A549 (cell line): ENCODE results near the gene PRPF40A. TPM values are rescaled to one million over a fixed set of nuclear protein-coding genes. Genes with fewer than 3 reads are reported as not detected.

Source experiments
- ATAC-seq, 2 experiments: fragments of 200-7000 bp in 1 of 2; fragments of >200 bp in 1 of 2; cut with Nextera tagmentation in 1 of 2; cut with Tn5 transposase in 1 of 2; 3 replicates each; pipeline versions ENCODE4 v1.8.0 to v1.9.1; 2018 to 2020; ENCODE audit warnings: mild to moderate bottlenecking in 1 of 2, moderate library complexity in 1 of 2
- CTCF ChIA-PET: fragments of 300-600 bp; sonication (Branson Sonifier 250); formaldehyde crosslinking; extraction: SDS; loops from one replicate; lab custom pipeline; 2021; ENCODE audit warnings: antibody characterized with exemption, inconsistent platforms; lab: Yijun Ruan, JAX
- POLR2A ChIA-PET: fragments of 350-600 bp; formaldehyde crosslinking; extraction: SDS; loops from one replicate; lab custom pipeline; 2021; ENCODE audit warnings: antibody characterized with exemption, inconsistent platforms; lab: Yijun Ruan, JAX
- DNase-seq, 2 experiments: peaks; one replicate each; pipeline versions ENCODE4 v3.0.0 to v3.0.0-alpha.2; 2011 to 2016; ENCODE audit warnings: low read depth in 1 of 2, low spot score in 1 of 2
- FAIRE-seq: peaks from 2 replicates; lab custom pipeline; 2011; peaks lifted over from hg19 to GRCh38; lab: Jason Lieb, UNC
- H3K27ac ChIP-seq, 2 experiments: fragments of >200 bp; sonication (Bioruptor Twin); formaldehyde crosslinking; 3 replicates each; pipeline ENCODE4 v1.5.1; 2016 to 2017
- H3K4me1 ChIP-seq: fragments of >200 bp; sonication (Bioruptor Twin); formaldehyde crosslinking; 3 replicates; pipeline ENCODE4 v1.6.1; 2016
- H3K4me2 ChIP-seq: fragments of >200 bp; sonication (Bioruptor Twin); formaldehyde crosslinking; 3 replicates; pipeline ENCODE4 v1.6.1; 2016
- H3K4me3 ChIP-seq: fragments of >200 bp; sonication (Bioruptor Twin); formaldehyde crosslinking; 3 replicates; pipeline ENCODE4 v1.5.1; 2016
- H3K9me3 ChIP-seq: fragments of >200 bp; sonication (Bioruptor Twin); formaldehyde crosslinking; 3 replicates; pipeline ENCODE4 v1.6.1; 2016
- ATOH8 ChIP-seq: fragments of 250-450 bp; sonication (Bioruptor Pico); IDR thresholded peaks from 2 replicates; pipeline ENCODE4 v1.5.0; 2020; ENCODE audit warnings: low read depth, mild to moderate bottlenecking, moderate library complexity
- BHLHE40 ChIP-seq: IDR thresholded peaks from 2 replicates; pipeline ENCODE4 v1.6.1; 2012; ENCODE audit warnings: low read depth, low read length, inconsistent platforms
- CBX8 ChIP-seq: fragments of 200-600 bp; sonication (generic); IDR thresholded peaks from 2 replicates; pipeline ENCODE4 v1.6.1; 2016
- CEBPB ChIP-seq, 2 experiments: fragments of >200 bp in 1 of 2; sonication (Bioruptor Twin) in 1 of 2; formaldehyde crosslinking in 1 of 2; IDR thresholded peaks; 2 replicates each; pipeline ENCODE4 v1.6.1; 2012 to 2016
- CHD2 ChIP-seq: fragments of 150-350 bp; IDR thresholded peaks from 2 replicates; pipeline ENCODE4 v1.6.1; 2014; ENCODE audit warnings: low read length; ENCODE audit not compliant: partially characterized antibody
- CHD4 ChIP-seq: fragments of 200-600 bp; sonication (generic); IDR thresholded peaks from 2 replicates; pipeline ENCODE4 v1.6.1; 2016; ENCODE audit warnings: antibody characterized with exemption, mild to moderate bottlenecking, borderline replicate concordance
- E2F6 ChIP-seq: IDR thresholded peaks from 2 replicates; pipeline ENCODE4 v1.6.1; 2012; ENCODE audit warnings: low read depth, borderline replicate concordance
- EHMT2 ChIP-seq: fragments of 200-600 bp; sonication (generic); IDR thresholded peaks from 2 replicates; pipeline ENCODE4 v1.6.1; 2016; ENCODE audit warnings: antibody characterized with exemption, low read depth, mild to moderate bottlenecking, moderate library complexity
- EP300 ChIP-seq, 2 experiments: fragments of >200 bp; sonication (Bioruptor Twin); formaldehyde crosslinking; IDR thresholded peaks; 2 replicates in 1 of 2; 3 replicates in 1 of 2; pipeline ENCODE4 v1.6.1; 2016 to 2017
- ESRRA ChIP-seq: fragments of 150-350 bp; IDR thresholded peaks from 2 replicates; pipeline ENCODE4 v1.6.1; 2014; ENCODE audit warnings: mild to moderate bottlenecking, low read length, borderline replicate concordance
- GATA3 ChIP-seq: IDR thresholded peaks from 2 replicates; pipeline ENCODE4 v1.6.1; 2012; ENCODE audit warnings: borderline replicate concordance
- HDAC2 ChIP-seq: fragments of 200-600 bp; sonication (generic); IDR thresholded peaks from 2 replicates; pipeline ENCODE4 v1.6.1; 2016
- HMGXB4 ChIP-seq: fragments of 250-450 bp; sonication (Bioruptor Pico); IDR thresholded peaks from 2 replicates; pipeline ENCODE4 v1.5.0; 2021; ENCODE audit warnings: mild to moderate bottlenecking, moderate library complexity, borderline replicate concordance
- HOXB13 ChIP-seq: fragments of 250-450 bp; sonication (Bioruptor Pico); IDR thresholded peaks from 2 replicates; pipeline ENCODE4 v1.5.0; 2020; ENCODE audit warnings: low read depth, mild to moderate bottlenecking, moderate library complexity
- HOXB5 ChIP-seq: fragments of 250-450 bp; sonication (Bioruptor Pico); IDR thresholded peaks from 2 replicates; pipeline ENCODE4 v1.5.0; 2020; ENCODE audit warnings: mild to moderate bottlenecking, moderate library complexity
- JUN ChIP-seq, 2 experiments: fragments of >200 bp; sonication (Bioruptor Twin); formaldehyde crosslinking; IDR thresholded peaks; 2 replicates in 1 of 2; 3 replicates in 1 of 2; pipeline ENCODE4 v1.6.1; 2016 to 2017
- MAFK ChIP-seq: fragments of 450-650 bp; IDR thresholded peaks from 2 replicates; pipeline ENCODE4 v1.6.1; 2014; ENCODE audit not compliant: partially characterized antibody
- MAX ChIP-seq: IDR thresholded peaks from 2 replicates; pipeline ENCODE4 v1.6.1; 2012
- MYC ChIP-seq: IDR thresholded peaks from 2 replicates; pipeline ENCODE4 v1.6.1; 2012; ENCODE audit warnings: mild to moderate bottlenecking, inconsistent platforms, low read length, improper control_type of control experiment, borderline replicate concordance
- NPAS2 ChIP-seq: fragments of 250-450 bp; sonication (Bioruptor Pico); IDR thresholded peaks from 2 replicates; pipeline ENCODE4 v1.8.0; 2022; ENCODE audit warnings: mild to moderate bottlenecking, moderate library complexity, borderline replicate concordance
- NR3C1 ChIP-seq: fragments of >200 bp; sonication (Bioruptor Twin); formaldehyde crosslinking; IDR thresholded peaks from 3 replicates; pipeline ENCODE4 v1.6.1; 2017
- PHF8 ChIP-seq: fragments of 200-600 bp; sonication (generic); IDR thresholded peaks from 2 replicates; pipeline ENCODE4 v1.6.1; 2016; ENCODE audit warnings: low read depth, mild to moderate bottlenecking, antibody characterized with exemption, moderate library complexity, borderline replicate concordance
- POLR2A ChIP-seq: IDR thresholded peaks from 2 replicates; pipeline ENCODE4 v1.6.1; 2012; ENCODE audit warnings: mild to moderate bottlenecking, low read length
- POLR2AphosphoS2 ChIP-seq: conservative IDR thresholded peaks from 2 replicates; pipeline ENCODE4 v1.6.1; 2012; ENCODE audit warnings: low read length, improper control_type of control experiment, inconsistent platforms
- RARB ChIP-seq: fragments of 250-450 bp; sonication (Bioruptor Pico); IDR thresholded peaks from 2 replicates; pipeline ENCODE4 v1.8.0; 2021; ENCODE audit warnings: mild to moderate bottlenecking, moderate library complexity
- SREBF2 ChIP-seq: fragments of 450-650 bp; IDR thresholded peaks from 2 replicates; pipeline ENCODE4 v1.6.1; 2014; ENCODE audit warnings: mild to moderate bottlenecking, moderate library complexity
- TFCP2L1 ChIP-seq: fragments of 250-450 bp; sonication (Bioruptor Pico); IDR thresholded peaks from 2 replicates; pipeline ENCODE4 v1.5.0; 2021; ENCODE audit warnings: mild to moderate bottlenecking
- USF2 ChIP-seq: fragments of 450-650 bp; IDR thresholded peaks from 2 replicates; pipeline ENCODE4 v1.6.1; 2014; ENCODE audit warnings: antibody characterized with exemption
- ZC3H11A ChIP-seq: fragments of 450-650 bp; IDR thresholded peaks from 2 replicates; pipeline ENCODE4 v1.6.1; 2014; ENCODE audit warnings: antibody characterized with exemption, mild to moderate bottlenecking
- ZNF302 ChIP-seq: fragments of 250-450 bp; sonication (Bioruptor Pico); IDR thresholded peaks from 2 replicates; pipeline ENCODE4 v1.9.0; 2021; ENCODE audit warnings: inconsistent platforms, mild to moderate bottlenecking, moderate library complexity
- WGBS: methylation state at CpG from one replicate; pipeline ENCODE4 v1.1.6; 2017; ENCODE audit errors: missing lambda C conversion rate; 5-methylcytosine and 5-hydroxymethylcytosine counted together
- polyA plus RNA-seq, 4 experiments: library from polyadenylated mRNA; depleted of rRNA in 3 of 4; stranded (reverse); fragments of >200 nt; fragmentation: RNase III in 1 of 4; extraction: RNeasy Plus Mini Kit Qiagen cat#74134 plus additional on column Dnase treatment in 1 of 4; gene quantifications; 2 replicates in 3 of 4; 3 replicates in 1 of 4; pipeline ENCODE4 v1.2.3, GENCODE V29; 2011 to 2017

The PRPF40A gene
- polyA plus RNA-seq, 2 of the 4 experiments (the other 2 are of a cell fraction) = 75.1 to 186 TPM

GRCh38 chr2:152638590-152638989 lies 78.7 kb downstream of the PRPF40A start:
- Histone ChIP-seq H3K4me2 (no peak overlapping the region), H3K4me1 (no peaks in the 10 kb centered on the region), H3K4me3 (no peak overlapping the region), H3K27ac (no peak overlapping the region), H3K9me3 (no peaks in the 10 kb centered on the region)
- FAIRE-seq (no peak), DNase-seq (no peak), ATAC-seq (no peak)
- WGBS = 87% methylated on average over 7 of the region's 8 CpGs
- CTCF ChIA-PET = interaction anchor here (1.0 to 4.3 kb wide), 4 partner anchors 10 to 463 kb away, joined by 3 to 24 read pairs (median 4); partner anchors contain the start of gene STAM2
- POLR2A ChIA-PET = no interaction called here
- TF ChIP-seq BHLHE40 = no peak
- no peak for TF ChIP-seq ESRRA
- no peak for TF ChIP-seq CEBPB (IDR thresholded peaks at IDR 0.05)
- no peak for TF ChIP-seq ATOH8
- no peak for TF ChIP-seq HDAC2
- TF ChIP-seq E2F6 = no peak
- TF ChIP-seq RARB = no peak
- no peak for TF ChIP-seq POLR2A
- TF ChIP-seq CHD4 = no peak
- no peak for TF ChIP-seq CBX8
- no peak for TF ChIP-seq CHD2
- TF ChIP-seq ZNF302 (CRISPR knock-in tag) = no peak
- no peak for TF ChIP-seq MAFK
- TF ChIP-seq SREBF2 = no peak
- no peak for TF ChIP-seq JUN (IDR thresholded peaks at IDR 0.05)
- no peak for TF ChIP-seq EP300 (IDR thresholded peaks at IDR 0.05)
- no peak for TF ChIP-seq EHMT2
- no peak for TF ChIP-seq HOXB13 (CRISPR knock-in tag)
- no peak for TF ChIP-seq PHF8
- TF ChIP-seq, all 56 proteins: peak for 0

GRCh38 chr2:152638056-152638455 lies 79.2 kb downstream of the PRPF40A start:
- ATAC-seq = no peak
- no peaks in the 10 kb centered on the region for H3K4me1 ChIP-seq
- no peaks in the 10 kb centered on the region for H3K9me3 ChIP-seq
- H3K4me3 ChIP-seq = no peak overlapping the region
- ChIA-PET POLR2A (no interaction called here), CTCF (interaction anchor here (0.8 to 4.3 kb wide), 3 partner anchors 448 to 462 kb away, joined by 3 to 24 read pairs (median 3); partner anchors contain the start of gene STAM2)
- TF ChIP-seq POLR2AphosphoS2 (no peak), USF2 (no peak), GATA3 (no peak), HOXB5 (CRISPR knock-in tag) (no peak), NPAS2 (CRISPR knock-in tag) (no peak), HDAC2 (no peak), TFCP2L1 (no peak), MYC (no peak), CHD4 (no peak), ZC3H11A (no peak), EP300 (IDR thresholded peaks at IDR 0.05) (no peak), NR3C1 (no peak), HMGXB4 (no peak), MAX (no peak)
- DNase-seq = no peak
- no peak overlapping the region for H3K27ac ChIP-seq
- 97% methylated on average over 2 of the region's 2 CpGs for WGBS
- no peak overlapping the region for H3K4me2 ChIP-seq
- FAIRE-seq = no peak
